ENCODE measurements around the gene SERPINB5.

Gene SERPINB5

GRCh38 chr18:63468575-63468974, 8.2 kb upstream of the SERPINB5 start:
- H3K27ac ChIP-seq, result no peak overlapping the region
- no peak overlapping the region for H3K4me2 ChIP-seq
- H3K9ac ChIP-seq, result no peak overlapping the region
- H3K36me3 ChIP-seq (ENCODE audit: insufficient read depth), result no peaks in the 10 kb centered on the region
- H3K4me1 ChIP-seq (ENCODE audit: low read depth, poor library complexity, severe bottlenecking), result no peaks in the 10 kb centered on the region
- H2AFZ ChIP-seq (ENCODE audit: low read depth), result no peak overlapping the region
- H3K27me3 ChIP-seq (ENCODE audit: insufficient read depth, low read depth), result no peaks in the 10 kb centered on the region
- no peak overlapping the region for H3K4me3 ChIP-seq (IDR thresholded peaks at IDR 0.05; ENCODE audit: insufficient read depth, low read depth, low read length)
- no peak for TF ChIP-seq CTCF (conservative IDR thresholded peaks at IDR 0.05; ENCODE audit: low read depth, low read length)
- no peaks in the 10 kb centered on the region for H3K79me2 ChIP-seq (ENCODE audit: insufficient read depth, low read depth)
- H4K20me1 ChIP-seq (ENCODE audit: insufficient read depth), result no peaks in the 10 kb centered on the region

- H3K79me2 ChIP-seq (ENCODE audit: insufficient read depth, low read depth), result no peaks in the 10 kb centered on the region
- H3K4me3 ChIP-seq (IDR thresholded peaks at IDR 0.05; ENCODE audit: insufficient read depth, low read depth, low read length), result no peak overlapping the region
- no peak overlapping the region for H3K27ac ChIP-seq
- no peak for TF ChIP-seq CTCF (conservative IDR thresholded peaks at IDR 0.05; ENCODE audit: low read depth, low read length)
- no peaks in the 10 kb centered on the region for H3K4me1 ChIP-seq (ENCODE audit: low read depth, poor library complexity, severe bottlenecking)
- no peaks in the 10 kb centered on the region for H4K20me1 ChIP-seq (ENCODE audit: insufficient read depth)
- no peak overlapping the region for H3K4me2 ChIP-seq
- no peak overlapping the region for H3K9ac ChIP-seq
- H3K27me3 ChIP-seq (ENCODE audit: insufficient read depth, low read depth), result no peaks in the 10 kb centered on the region
- H2AFZ ChIP-seq (ENCODE audit: low read depth), result no peak overlapping the region
- no peaks in the 10 kb centered on the region for H3K36me3 ChIP-seq (ENCODE audit: insufficient read depth)
Observed at GRCh38 chr18:63470751-63471150, 6.0 kb upstream of the SERPINB5 start.

- no peak overlapping the region for H2AFZ ChIP-seq (ENCODE audit: low read depth)
- H3K4me2 ChIP-seq, result no peak overlapping the region
- TF ChIP-seq CTCF (conservative IDR thresholded peaks at IDR 0.05; ENCODE audit: low read depth, low read length), result no peak
- no peak overlapping the region for H3K27ac ChIP-seq
- no peaks in the 10 kb centered on the region for H3K27me3 ChIP-seq (ENCODE audit: insufficient read depth, low read depth)
- H3K4me3 ChIP-seq (IDR thresholded peaks at IDR 0.05; ENCODE audit: insufficient read depth, low read depth, low read length), result no peak overlapping the region
- no peaks in the 10 kb centered on the region for H3K79me2 ChIP-seq (ENCODE audit: insufficient read depth, low read depth)
- H3K4me1 ChIP-seq (ENCODE audit: low read depth, poor library complexity, severe bottlenecking), result no peaks in the 10 kb centered on the region
- no peaks in the 10 kb centered on the region for H3K36me3 ChIP-seq (ENCODE audit: insufficient read depth)
- no peak overlapping the region for H3K9ac ChIP-seq
- no peaks in the 10 kb centered on the region for H4K20me1 ChIP-seq (ENCODE audit: insufficient read depth)
Observed at GRCh38 chr18:63472380-63472779, 4.4 kb upstream of the SERPINB5 start.

GRCh38 chr18:63477200-63477599, 442 bp downstream of the SERPINB5 start:
- Histone ChIP-seq H3K4me1 (ENCODE audit: low read depth, poor library complexity, severe bottlenecking) (no peaks in the 10 kb centered on the region), H3K4me2 (no peak overlapping the region), H3K9ac (no peak overlapping the region), H3K79me2 (ENCODE audit: insufficient read depth, low read depth) (no peaks in the 10 kb centered on the region), H2AFZ (ENCODE audit: low read depth) (no peak overlapping the region), H3K36me3 (ENCODE audit: insufficient read depth) (no peaks in the 10 kb centered on the region), H4K20me1 (ENCODE audit: insufficient read depth) (no peaks in the 10 kb centered on the region), H3K27me3 (ENCODE audit: insufficient read depth, low read depth) (no peaks in the 10 kb centered on the region), H3K4me3 (IDR thresholded peaks at IDR 0.05; ENCODE audit: insufficient read depth, low read depth, low read length) (no peak overlapping the region), H3K27ac (no peak overlapping the region)
- TF ChIP-seq CTCF (conservative IDR thresholded peaks at IDR 0.05; ENCODE audit: low read depth, low read length), result no peak

- no peak overlapping the region for H3K9ac ChIP-seq
- no peak overlapping the region for H3K27ac ChIP-seq
- H2AFZ ChIP-seq (ENCODE audit: low read depth), result no peak overlapping the region
Observed at GRCh38 chr18:63477968-63478367, 1.2 kb downstream of the SERPINB5 start.

More at GRCh38 chr18:63477968-63478367, 1.2 kb downstream of the SERPINB5 start:
- Histone ChIP-seq H3K4me2 (no peak overlapping the region), H4K20me1 (ENCODE audit: insufficient read depth) (no peaks in the 10 kb centered on the region), H3K4me1 (ENCODE audit: low read depth, poor library complexity, severe bottlenecking) (no peaks in the 10 kb centered on the region), H3K36me3 (ENCODE audit: insufficient read depth) (no peaks in the 10 kb centered on the region), H3K79me2 (ENCODE audit: insufficient read depth, low read depth) (no peaks in the 10 kb centered on the region), H3K27me3 (ENCODE audit: insufficient read depth, low read depth) (no peaks in the 10 kb centered on the region), H3K4me3 (IDR thresholded peaks at IDR 0.05; ENCODE audit: insufficient read depth, low read depth, low read length) (no peak overlapping the region)
- TF ChIP-seq CTCF (conservative IDR thresholded peaks at IDR 0.05; ENCODE audit: low read depth, low read length), result no peak
